ENCODE results near the gene MORN1. TPM values are rescaled to one million over a fixed set of nuclear protein-coding genes. Genes with fewer than 3 reads are reported as not detected.
A peak's percentile ranks its signal among the peaks of the same experiment; 100 is the strongest.

Gene MORN1
- total and polyA plus RNA-seq, 8 donors, result 2.6 to 18.1 (median 5.7) TPM

DNA sequence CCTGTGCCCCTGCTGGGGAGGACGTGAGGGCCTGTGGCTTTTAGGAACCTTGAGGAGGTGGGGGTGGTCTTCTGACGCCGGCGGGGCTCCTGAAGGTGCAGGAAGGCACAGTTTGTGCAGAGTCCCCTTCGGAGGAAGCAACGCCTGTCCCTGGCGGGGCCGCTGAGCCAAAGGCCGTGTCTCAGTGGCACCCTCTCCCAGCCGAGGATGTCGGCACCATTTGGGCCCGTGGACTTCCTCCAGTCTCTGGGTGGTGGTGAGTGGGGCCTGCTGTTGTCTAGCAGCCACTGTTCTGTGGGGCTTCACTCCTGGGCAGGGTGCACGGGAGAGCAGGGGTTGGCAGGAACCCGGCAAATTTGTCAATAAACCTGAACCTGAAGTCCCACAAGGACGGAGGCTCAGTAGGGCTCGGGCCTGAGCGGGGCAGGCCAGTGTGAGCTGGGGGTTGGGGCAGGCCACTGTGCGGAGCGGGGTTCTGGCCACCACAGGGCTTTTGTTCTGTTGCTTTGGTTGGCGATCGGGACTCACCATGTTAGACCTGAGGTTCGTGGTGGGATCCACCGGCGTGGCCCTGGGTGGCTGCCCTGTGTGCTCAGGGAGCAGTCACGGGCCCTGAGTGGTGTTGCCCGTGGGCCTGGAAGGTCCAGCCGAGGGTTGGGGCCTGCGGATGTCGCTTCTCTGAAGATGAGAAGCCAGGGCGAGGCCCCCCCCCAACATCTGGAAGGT lies 98.5 kb downstream of the MORN1 start:
- no peak overlapping the region for H3K4me3 ChIP-seq
- WGBS, 5 donors, result 89 to 92% (median 90%) methylated on average over 15 to 30 of the region's 30 CpGs
- H3K27ac ChIP-seq, result peak overlapping the region in 3 of 5 donors; percentile 85 to 91 (median 88)
- DNase-seq, result no peak
- no peaks in the 10 kb centered on the region for H3K9me3 ChIP-seq
- intact Hi-C loops (cut with DNase I; ENCODE audit: low total_unique reads), result no loop called here
- no peaks in the 10 kb centered on the region for H3K27me3 ChIP-seq
- H3K4me1 ChIP-seq, result peaks cover 49 to 91% (median 80%) of the 10 kb centered on the region in 4 donors
- TF ChIP-seq, protein P1, sequence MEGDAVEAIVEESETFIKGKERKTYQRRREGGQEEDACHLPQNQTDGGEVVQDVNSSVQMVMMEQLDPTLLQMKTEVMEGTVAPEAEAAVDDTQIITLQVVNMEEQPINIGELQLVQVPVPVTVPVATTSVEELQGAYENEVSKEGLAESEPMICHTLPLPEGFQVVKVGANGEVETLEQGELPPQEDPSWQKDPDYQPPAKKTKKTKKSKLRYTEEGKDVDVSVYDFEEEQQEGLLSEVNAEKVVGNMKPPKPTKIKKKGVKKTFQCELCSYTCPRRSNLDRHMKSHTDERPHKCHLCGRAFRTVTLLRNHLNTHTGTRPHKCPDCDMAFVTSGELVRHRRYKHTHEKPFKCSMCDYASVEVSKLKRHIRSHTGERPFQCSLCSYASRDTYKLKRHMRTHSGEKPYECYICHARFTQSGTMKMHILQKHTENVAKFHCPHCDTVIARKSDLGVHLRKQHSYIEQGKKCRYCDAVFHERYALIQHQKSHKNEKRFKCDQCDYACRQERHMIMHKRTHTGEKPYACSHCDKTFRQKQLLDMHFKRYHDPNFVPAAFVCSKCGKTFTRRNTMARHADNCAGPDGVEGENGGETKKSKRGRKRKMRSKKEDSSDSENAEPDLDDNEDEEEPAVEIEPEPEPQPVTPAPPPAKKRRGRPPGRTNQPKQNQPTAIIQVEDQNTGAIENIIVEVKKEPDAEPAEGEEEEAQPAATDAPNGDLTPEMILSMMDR (IDR thresholded peaks at IDR 0.05), result no peak
- TF ChIP-seq POLR2A (IDR thresholded peaks at IDR 0.05) (peak in 1 of 4 donors; percentile 14), EP300 (IDR thresholded peaks at IDR 0.05) (no peak), POLR2AphosphoS5 (IDR thresholded peaks at IDR 0.05) (no peak)
- H3K36me3 ChIP-seq, result peaks cover 0 to 4% (median 0%) of the 10 kb centered on the region in 4 donors

DNA sequence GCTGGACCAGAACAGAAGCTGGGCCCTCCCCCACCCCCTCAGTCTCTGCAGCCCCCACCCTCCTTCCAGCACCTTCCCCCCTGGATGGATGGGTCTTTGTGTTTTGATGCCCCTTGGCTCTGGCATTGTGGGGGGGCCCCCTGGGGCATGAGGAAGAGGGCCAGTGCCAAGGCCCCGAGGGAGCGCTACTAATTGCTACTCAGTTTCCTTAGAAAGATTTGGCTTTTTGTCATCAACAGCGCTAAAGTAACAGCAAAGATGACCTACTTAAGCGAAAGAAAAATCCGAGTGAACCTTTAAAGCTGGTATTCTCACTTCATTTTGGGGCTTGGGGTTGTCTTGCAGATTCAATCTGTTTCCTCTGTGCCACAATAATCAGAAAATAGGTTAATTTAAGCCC lies 99.8 kb downstream of the MORN1 start:
- H3K27me3 ChIP-seq, result no peaks in the 10 kb centered on the region
- H3K9me3 ChIP-seq, result no peaks in the 10 kb centered on the region
- peaks cover 58 to 93% (median 83%) of the 10 kb centered on the region in 4 donors for H3K4me1 ChIP-seq
- H3K36me3 ChIP-seq, result no peaks in the 10 kb centered on the region
- intact Hi-C loops (cut with DNase I; ENCODE audit: low total_unique reads), result no loop called here
- no peak for DNase-seq
- peak overlapping the region in 4 of 5 donors; percentile 82 to 91 (median 86) for H3K27ac ChIP-seq
- H3K4me3 ChIP-seq, result peak overlapping the region in 1 of 4 donors; percentile 35
- TF ChIP-seq EP300 (IDR thresholded peaks at IDR 0.05), result no peak
- TF ChIP-seq POLR2AphosphoS5 (IDR thresholded peaks at IDR 0.05), result no peak
- TF ChIP-seq, protein P1 (IDR thresholded peaks at IDR 0.05), result no peak
- TF ChIP-seq POLR2A (IDR thresholded peaks at IDR 0.05), result no peak
- 54 to 75% (median 64%) methylated on average over 5 of the region's 5 CpGs for WGBS, 5 donors

DNA sequence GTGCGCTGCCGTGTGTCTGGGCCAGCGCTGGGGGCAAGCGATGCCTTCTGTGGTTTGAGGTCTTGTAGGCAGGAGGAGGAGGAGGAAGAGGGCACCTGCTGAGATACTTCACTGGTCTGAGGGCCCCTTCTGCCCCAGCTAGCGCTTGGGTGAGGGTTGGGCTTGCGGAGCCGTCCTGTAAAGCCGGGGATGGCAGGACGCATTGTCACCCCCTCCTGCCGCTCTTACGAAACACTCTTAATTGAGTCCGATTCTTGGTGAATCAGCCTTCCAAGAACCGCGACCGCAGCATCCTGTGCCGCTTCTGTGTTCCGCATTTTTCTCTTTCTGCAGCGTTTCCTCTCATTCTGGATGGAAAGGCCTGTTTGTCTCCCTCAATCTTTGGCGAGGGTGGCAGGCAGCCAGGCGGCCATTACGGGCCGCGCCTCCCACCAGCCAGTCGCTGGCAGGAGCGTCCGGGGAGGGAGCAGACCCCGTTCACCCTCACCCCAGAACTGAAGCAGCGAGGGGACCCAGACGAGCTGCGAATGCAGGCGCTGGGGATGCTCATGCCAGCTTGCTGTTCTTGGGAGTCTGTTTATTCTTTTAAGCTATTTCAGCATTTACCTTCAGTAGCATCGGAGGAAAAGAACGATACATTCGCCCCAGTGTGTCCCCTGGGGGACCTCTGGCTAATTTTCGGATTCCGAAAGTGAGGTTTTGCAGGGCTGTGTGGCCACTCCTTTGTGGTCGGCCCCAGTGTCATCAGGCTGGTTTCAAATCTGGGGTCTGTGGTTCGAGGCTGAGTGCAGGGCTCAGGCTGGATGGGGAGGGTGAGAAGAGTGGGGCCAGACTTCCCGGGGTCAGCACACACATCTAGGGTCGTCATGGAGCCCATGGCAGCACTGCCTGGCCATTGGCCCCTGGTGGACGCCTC lies 100.5 kb downstream of the MORN1 start:
- TF ChIP-seq EP300 (IDR thresholded peaks at IDR 0.05) (no peak), POLR2AphosphoS5 (IDR thresholded peaks at IDR 0.05) (peak in 2 of 3 donors; percentile 60 to 87), POLR2A (IDR thresholded peaks at IDR 0.05) (no peak)
- TF ChIP-seq, protein P1 (IDR thresholded peaks at IDR 0.05), result no peak
- WGBS, 5 donors, result 25 to 59% (median 49%) methylated on average over 38 to 41 of the region's 41 CpGs
- H3K4me1 ChIP-seq, result peaks cover 66 to 95% (median 85%) of the 10 kb centered on the region in 4 donors
- intact Hi-C loops (cut with DNase I; ENCODE audit: low total_unique reads), result no loop called here
- no peaks in the 10 kb centered on the region for H3K9me3 ChIP-seq
- H3K27me3 ChIP-seq, result no peaks in the 10 kb centered on the region
- H3K36me3 ChIP-seq, result no peaks in the 10 kb centered on the region
- peak overlapping the region; percentile 57 to 91 (median 85) for H3K27ac ChIP-seq
- H3K4me3 ChIP-seq, result peak overlapping the region; percentile 14 to 35 (median 28)
- DNase-seq, result peak; percentile 74 to 82

DNA sequence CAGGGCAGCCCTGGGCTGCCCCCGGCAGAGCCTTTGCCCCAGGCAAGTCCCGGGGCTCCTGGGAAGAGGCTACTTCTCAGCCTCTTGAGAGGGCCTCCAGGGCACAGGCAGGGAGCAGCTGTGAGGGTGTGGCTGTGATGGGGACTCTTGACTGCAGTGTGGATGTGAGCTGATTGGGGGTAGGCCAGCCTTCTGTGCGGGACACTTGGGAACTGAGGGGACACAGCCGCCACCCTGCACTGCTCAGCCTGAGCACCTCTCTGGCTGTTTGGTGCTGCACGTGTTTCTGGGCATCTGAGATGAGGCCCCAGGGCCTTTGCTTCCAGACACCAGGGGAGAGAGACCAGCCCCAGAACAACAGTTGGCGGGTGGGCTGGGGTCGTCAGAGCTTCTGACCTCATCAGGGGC lies 101.2 kb downstream of the MORN1 start:
- DNase-seq, result no peak
- intact Hi-C loops (cut with DNase I; ENCODE audit: low total_unique reads), result no loop called here
- H3K9me3 ChIP-seq, result no peaks in the 10 kb centered on the region
- no peaks in the 10 kb centered on the region for H3K27me3 ChIP-seq
- H3K4me3 ChIP-seq, result peak overlapping the region; percentile 14 to 35 (median 28)
- H3K36me3 ChIP-seq, result no peaks in the 10 kb centered on the region
- peak overlapping the region; percentile 25 to 91 (median 85) for H3K27ac ChIP-seq
- TF ChIP-seq POLR2A (IDR thresholded peaks at IDR 0.05) (no peak), EP300 (IDR thresholded peaks at IDR 0.05) (no peak), POLR2AphosphoS5 (IDR thresholded peaks at IDR 0.05) (no peak)
- TF ChIP-seq, protein P1 (IDR thresholded peaks at IDR 0.05), result no peak
- peaks cover 66 to 95% (median 85%) of the 10 kb centered on the region in 4 donors for H3K4me1 ChIP-seq
- WGBS, 5 donors, result 28 to 66% (median 49%) methylated on average over 3 to 7 of the region's 7 CpGs
